Upper lobe of left lung (tissue), 4 donors: ENCODE measurements around the gene CLHC1.

ENCODE experiments used
- CTCF ChIP-seq, 6 experiments: fragments of 450-650 bp in 4 of 6; fragments of 200-600 bp in 2 of 6; sonication (generic) in 2 of 6; IDR thresholded peaks; one replicate each; pipeline ENCODE4 v1.5.1; 2016 to 2019; ENCODE audit warnings: antibody characterized with exemption in 6 of 6
- POLR2A ChIP-seq, 4 donors: fragments of 450-650 bp; IDR thresholded peaks; one replicate each; pipeline ENCODE4 v1.5.1; 2016 to 2017; ENCODE audit warnings: antibody characterized with exemption in 4 of 4, mild to moderate bottlenecking in 2 of 4

DNA sequence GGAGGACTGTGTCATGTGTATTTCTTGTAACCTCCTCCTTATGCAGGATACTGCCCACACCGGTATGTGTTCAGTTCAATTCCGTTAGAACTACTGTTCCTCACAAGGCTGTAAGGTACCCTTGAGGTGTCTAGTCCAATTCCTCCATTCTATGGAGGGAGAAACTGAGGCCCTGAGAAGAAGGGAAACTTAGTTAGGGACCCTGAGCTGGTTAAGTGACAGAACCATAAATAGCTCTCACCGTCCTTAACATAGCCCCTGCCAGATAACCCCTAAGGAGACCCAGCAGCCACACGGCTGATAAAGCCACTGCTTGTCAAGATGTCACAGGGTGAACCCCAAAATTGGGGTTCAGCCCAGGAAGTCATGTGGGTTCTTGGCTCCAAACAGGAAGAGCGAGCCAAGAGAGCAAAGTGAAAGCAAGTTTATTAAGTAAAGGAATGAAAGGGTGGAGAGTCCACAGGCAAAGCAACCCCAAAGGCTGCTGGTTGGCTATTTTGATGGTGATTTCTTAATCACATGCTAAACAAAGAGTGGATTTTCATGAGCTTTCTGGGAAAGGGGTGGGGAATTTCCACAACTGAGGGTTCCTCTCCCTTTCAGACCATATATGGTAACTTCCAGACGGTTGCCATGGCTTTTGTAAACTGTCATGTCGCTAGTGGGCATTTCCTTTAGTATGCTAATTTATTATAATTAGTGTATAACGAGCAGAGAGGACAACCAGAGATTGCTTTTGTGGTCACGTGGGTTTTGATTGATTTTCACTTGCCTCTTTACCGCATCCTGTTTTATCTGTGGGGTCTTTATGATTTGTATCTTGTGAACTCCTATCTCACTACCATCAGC, 98.4 kb downstream of the CLHC1 start:
- peak in 1 of 4 donors; percentile 21 for TF ChIP-seq POLR2A (IDR thresholded peaks at IDR 0.05)
- TF ChIP-seq CTCF (IDR thresholded peaks at IDR 0.05), result no peak
